Activated CD4-positive, alpha-beta T cell treated with anti-CD3 and anti-CD28 coated beads, Interleukin-2, amount 50 U/mL, for 24 hours (primary cell): ENCODE measurements around the gene CD69.

Experiments used
- DNase-seq, 2 donors: peaks; one replicate each; pipeline ENCODE4 v3.0.0-alpha.2; 2020; ENCODE audit warnings: low read depth in 1 of 2, low spot score in 1 of 2

The CD69 gene

DNA sequence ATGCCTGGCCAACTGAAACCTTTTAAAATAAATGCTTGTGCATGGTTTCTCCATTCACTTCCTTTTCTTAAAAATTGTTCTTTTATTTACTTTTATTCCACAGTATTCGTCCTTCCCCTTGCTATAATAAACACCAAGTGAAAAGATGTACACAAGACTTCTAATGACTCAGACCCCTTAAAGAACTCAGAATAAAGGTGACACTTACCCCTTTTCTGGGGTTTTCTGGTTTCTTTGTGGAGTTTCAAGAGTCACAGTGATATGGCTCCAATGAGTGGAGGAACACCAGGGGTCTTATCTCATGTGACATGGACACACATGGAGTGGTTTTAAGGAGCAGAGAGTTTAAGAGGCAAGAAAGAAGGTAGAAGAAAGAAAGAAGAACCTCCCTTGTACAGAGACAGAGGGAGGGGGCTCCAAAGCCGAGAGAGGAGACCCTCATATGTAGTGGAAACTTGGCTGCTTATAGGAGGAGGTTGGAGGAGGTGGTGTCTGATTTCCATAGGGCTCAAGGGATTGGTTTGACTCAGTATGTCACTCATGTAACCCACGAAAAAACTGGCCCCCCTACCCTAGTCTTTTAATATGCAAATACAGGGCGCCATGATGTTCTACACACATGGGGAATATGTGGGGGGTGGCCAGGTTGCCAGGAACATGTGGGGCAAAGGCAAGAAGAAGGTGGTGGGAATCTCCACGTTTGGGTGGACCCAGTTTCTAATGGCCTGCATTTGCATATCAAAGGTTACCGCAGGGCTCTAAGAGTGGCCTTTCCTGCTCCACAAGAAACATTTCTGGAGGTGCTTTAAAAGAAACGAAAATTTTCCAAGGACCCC is 22.1 kb upstream of the CD69 start:
- no peak for DNase-seq

DNA sequence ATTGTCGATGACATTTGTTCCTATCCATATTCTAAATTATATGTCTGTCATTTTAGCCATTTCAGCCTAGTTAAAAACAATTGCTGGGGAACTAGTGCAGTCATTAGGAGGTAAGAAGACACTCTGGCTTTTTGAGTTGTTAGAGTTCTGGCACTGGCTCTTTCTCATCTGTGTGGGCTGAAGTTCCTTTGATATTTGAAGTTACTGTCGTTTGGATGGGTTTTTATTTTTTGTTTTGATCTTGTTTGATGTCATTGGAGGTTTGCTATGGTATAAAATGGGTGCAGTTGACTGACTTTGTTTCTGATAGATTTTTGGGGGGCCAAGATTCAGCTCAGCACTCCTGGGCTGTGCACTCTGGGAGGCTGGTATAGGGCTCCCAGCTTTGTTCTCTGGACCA is 20.7 kb upstream of the CD69 start:
- no peak for DNase-seq

DNA sequence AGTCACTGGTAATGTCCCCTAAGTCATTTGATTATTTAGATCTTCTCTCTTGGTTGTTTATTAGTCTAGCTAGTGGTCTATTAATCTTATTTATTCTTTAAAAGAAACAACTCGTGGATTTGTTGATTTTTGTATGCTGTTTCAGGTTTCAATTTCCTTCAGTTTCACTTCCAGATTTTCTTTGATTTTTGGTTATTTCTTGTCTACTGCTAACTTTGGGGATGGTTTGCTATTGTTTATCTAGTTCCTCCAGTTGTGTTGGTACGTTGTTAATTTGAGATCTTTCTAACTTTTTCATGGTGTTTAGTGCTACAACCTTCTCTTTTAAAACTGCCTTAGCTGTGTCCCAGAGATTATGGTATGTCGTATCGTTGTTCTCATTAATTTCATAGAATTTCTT is 18.5 kb upstream of the CD69 start:
- no peak for DNase-seq

DNA sequence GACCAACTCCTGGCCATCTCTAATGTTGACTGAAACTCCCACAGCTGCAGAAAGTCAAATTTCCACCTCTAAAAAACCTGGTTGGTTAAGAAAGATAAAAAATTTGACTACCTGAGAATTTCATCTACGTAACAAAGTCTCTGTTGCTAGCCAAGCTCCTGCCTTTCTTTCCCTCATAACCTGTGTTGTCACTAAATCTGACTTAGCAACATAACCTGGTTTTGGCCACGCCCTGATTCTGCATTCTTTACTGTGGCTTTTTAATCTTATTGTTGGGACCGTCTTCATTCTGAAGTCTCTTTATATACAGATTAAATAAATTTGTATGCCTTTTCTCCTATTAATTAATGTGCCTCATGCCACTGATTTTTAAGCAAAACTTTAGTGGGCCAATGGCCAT is 16.1 kb upstream of the CD69 start:
- DNase-seq = no peak

DNA sequence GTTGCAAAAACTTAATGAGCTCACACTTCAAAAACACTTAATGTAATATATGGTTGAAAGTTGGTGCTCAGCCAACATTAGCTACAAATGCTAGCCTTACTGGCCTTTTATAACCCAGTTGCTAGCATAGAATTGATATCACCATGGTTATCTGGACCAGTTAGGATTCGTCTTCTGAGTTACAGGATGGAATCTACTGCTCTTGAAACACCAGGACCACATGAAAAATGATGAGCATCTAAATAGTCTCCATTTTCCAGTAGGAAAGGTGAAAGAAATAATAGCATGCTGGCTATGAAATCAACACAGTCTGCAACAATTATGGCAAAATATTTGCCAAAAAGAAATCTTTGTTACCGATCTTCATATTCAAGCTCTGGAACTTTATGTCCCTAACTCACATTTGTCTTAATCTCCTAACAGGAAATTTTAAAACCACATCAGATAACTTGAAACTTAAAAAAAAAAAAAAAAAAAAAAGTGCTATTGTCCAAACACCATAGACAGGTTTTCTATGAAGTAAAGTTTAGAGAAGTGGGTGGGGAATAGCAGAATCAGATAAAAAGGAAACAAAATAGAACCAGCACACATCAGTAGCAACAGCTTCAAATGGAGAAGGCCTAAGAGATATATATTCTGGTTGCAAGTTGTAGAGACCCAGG is 12.6 kb upstream of the CD69 start:
- no peak for DNase-seq

DNA sequence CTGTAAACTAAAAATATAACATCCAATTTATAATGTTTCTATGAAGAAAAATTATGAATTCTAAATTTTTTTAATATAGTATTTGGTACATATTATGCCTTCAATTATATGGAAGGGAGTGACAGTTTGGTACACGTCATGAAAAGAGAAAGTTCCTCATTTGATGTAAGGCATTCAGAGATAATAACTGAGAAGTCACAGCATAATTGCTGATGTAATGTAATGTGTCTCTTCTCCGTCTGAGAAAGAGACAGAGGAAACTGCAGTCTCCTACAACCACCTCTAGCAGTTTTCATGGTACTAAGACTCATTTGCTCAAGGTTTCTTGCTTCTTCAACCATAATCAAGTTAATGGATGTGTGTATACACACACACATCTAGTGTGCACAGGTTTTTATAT is 2.3 kb upstream of the CD69 start:
- DNase-seq = no peak

DNA sequence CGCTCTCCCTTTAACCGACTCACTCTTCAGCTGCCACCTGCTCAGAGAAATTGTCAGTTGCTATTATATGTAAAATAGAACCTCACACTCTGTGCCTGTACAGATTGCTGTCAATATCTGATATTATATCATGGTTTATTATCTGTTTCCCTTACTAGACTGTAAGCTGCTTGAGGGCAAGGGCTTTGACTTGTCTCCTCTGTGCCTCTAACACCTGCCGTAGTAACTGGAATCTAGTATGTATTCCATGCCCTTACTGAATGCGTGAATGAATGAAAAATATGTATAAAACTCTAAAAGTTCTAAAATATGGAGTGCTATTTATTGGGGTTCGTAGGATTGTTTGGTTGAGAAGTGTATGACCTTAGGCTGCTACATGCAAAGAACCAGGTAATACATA is 1.7 kb upstream of the CD69 start:
- no peak for DNase-seq

DNA sequence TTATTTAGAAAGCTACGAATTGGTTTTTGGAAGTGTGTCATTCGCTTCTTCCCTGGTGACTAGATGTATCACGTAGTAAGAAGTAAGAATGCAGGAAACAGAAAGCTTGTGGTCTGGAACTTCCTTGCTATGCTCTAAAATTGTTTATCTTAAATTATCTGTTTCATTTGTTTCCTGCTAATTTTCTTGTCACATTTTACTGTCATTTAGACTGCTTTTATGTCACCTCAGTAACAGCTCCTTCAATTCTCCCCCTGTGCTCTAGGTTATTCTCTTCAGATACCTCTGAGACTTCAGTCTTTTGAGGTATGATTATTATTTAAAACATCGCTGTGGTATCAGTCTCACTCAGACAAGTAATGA is 699 bp upstream of the CD69 start:
- no peak for DNase-seq

DNA sequence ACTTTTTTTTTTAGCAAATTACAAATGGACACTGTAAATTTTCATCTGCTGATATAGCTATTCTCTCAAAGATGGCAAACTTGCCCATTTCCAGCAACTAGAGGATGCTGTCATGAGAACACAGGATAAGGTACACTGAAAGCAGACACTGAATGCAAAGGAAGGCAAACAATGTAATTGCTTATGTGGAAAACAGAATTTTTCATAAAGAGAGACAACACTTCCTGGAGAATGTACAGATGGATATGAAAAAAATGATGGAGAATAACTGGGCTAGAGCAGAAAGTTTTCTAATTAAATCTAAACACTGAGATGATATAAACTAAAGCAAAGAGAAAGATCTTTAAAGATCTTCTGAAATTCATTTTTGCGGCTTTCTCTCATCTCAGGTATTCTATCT is 581 bp downstream of the CD69 start:
- no peak for DNase-seq

DNA sequence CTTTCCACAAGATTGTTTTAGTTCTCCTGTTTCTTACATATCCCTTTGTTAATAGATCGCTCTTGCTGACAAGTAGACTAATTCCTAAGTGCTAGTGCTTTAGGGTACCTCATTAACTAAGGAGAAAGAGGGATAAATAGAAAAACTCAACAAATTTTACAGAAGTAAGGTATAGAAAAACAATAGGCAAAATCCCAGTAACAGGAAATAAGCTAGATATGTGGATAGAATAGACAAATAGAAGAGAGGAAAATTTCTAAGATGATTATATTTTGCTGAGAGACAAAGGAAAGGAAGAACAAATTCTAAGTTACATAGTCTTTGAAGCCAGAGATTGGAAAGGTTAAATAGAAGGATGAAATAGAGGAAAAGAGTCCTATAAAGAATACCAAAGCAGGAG is 1.0 kb downstream of the CD69 start:
- DNase-seq = no peak

DNA sequence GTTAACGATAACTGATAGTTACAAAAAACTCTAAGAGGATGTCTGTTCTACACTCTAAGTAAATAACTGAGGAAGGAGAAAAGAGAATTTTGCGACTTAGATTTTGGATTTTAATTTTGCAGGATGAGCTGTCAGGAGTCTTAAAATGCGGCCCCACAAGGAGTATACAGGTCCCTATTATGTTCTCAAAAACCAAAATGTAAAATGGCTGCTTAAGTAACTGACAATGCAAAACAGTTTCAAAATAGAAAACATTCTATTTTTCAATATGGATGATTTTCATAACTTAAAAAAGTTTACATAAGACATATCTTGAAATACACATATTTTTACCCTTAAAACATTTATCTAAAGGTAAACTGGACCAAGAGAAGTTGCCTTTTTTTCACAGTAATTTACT is 2.6 kb downstream of the CD69 start:
- DNase-seq = no peak

DNA sequence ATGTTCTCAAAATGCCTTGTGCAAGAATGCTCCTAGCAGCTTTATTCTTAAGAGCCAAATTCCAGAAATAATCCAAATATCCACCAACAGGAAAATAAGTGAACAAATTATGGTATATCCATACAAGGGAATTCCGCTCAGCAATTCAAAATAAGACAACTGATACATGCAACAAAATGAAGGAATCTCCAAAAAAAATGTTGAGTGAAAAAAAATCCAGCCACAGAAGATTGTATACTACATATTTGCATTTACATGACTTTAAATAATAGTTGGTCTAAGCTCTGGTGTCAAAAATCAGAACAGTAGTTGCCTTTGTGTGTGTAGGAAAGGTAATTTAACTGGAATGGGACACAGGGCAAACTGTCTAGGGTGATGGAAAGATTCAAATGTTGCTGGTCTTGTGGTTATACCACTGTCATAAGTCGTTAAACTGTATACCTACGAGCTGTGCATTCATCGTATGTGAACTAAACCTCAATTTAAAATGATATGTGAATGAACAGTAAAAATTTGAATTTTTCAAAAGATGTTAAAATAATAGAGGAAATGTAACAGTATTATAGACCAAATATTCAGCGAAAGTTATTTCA is 3.2 kb downstream of the CD69 start:
- no peak for DNase-seq

DNA sequence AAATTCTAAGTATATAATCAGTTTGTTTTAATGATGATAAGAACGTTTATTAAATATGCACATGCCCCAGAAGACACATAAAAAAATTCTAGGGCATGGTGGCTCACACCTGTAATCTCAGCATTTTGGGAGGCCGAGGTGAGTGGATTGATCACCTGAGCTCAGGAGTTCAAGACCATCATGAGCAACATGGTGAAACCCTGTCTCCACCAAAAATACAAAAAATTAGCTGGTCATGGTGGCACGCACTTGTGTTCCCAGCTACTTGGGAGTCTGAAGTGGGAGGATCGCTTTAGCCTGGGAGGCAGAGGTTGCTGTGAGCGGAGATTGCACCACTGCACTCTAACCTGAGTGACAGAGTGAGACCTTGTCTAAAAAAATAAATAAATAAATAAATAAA is 4.0 kb downstream of the CD69 start:
- no peak for DNase-seq

DNA sequence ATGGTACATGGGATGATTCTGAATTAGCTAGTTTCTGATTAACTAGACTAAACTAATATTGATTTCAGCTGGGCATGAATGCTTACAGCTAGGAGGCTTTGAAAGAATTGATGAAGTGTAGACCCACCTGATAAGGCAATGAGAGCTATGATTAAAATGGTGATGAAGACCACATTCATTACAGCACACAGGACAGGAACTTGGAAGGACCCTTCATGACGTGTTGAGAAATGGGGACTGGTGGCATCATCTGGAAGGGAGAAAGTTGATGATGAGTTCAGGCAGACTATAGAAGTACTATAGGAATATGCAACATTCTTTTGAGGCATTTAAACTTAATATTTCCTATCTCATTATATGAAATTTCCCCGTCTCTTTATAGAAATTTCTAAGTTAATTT is 4.5 kb downstream of the CD69 start:
- no peak for DNase-seq

DNA sequence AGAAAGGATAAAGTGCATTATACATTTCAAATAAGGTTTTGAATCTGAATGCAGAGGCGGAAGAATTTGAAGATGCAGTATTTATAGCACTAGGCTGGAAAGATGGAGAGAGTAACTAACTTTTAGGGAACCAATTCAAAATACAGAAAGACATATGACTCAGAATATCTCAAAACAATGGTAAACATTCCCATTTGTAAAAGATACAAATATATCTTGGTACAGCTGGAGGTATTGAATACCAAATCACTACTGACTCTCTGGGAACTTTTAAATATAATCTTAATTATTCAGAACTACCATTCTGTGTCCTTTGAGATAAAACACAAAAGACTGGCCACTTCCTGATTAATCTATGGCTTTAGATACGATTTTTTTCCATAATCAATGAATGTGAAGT is 5.1 kb downstream of the CD69 start:
- no peak for DNase-seq

DNA sequence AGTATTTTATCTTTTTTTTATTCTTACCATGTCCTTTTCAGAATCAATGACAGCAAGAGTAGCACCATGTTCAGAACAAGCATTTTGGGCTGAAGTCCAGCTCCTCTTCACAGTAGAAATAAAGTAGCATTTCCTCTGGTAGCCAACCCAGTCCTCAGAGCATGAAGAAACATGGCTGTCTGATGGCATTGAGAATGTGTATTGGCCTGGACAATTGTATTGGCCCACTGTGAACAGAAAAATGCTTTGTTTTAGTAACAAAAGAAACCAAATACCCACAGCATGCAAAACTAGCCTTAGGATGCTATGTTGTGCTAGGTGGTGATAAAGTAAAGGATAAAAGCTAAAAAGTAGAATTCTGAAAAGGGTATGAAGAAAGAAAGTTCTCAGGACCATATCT is 5.7 kb downstream of the CD69 start:
- DNase-seq = no peak

DNA sequence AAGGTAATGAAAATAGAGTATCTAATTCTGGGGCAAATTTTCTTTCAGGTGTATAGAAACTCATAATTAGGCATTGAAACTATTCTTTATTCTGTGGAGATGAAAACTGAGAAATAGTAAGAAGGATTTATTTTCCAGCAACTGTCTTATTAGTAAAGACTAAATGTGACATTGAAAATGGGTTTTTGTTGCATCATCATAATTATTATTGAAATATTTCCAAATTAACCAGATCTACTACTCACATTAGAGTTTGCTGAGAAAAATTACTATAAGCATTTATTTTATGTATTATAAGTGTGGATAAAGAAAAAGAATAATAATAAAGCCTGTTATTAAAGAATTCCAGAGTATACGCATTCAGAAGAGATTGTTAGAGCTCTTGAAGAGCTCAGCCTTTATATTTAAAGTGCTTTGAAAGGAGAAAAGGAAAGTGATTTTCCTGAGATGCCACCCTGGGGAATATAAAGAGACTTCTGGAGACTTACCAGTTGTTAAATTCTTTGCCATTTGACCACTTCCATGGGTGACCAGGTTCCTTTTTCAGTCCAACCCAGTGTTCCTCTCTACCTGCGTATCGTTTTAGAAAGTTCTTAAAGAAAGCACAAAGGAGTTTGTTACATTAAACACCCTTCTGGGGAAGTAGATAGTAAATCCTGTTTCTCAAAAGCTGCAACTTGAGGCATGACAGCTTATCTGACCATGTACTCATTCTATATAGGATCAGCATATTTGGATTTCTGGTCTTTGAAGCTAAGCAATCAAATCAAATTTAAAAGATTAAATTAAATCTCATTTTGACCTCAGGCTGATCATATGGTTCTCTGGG is 6.4 kb downstream of the CD69 start:
- DNase-seq = no peak

DNA sequence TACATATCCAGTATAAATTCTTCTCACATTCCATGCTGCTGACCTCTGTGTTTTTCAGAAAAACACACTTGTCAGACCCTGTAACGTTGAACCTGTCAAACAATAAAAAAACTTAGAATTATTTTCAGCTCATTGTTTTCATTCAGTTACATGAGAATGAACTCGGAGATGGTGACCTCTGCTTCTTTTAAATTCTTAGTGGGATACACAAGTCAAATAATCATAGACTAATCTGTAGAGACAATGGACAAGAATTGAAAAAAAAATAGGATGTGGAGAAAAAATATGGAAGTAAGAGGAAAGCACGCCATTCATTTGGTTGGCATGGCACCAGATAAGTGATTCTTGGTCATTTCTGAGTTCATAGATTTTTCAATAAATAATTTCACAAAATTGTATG is 7.2 kb downstream of the CD69 start:
- no peak for DNase-seq

DNA sequence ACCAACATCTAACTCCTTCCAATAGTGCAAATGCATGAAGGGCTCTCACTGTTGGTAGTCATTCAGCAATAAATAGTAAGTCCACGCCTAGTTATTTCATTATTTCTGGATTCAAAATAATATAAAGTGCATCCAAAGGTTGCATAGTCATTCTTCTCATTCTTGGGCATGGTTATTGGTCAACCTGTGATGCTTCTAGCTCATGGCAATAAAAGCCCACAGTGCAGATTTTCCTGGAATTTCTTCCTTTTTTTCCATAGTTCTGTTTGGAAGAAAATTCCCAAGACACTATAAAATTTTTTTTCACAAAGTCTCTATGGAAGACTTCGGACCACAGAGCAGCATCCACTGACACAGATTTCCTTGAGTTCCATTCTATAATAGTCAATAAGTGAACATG is 7.6 kb downstream of the CD69 start:
- no peak for DNase-seq

DNA sequence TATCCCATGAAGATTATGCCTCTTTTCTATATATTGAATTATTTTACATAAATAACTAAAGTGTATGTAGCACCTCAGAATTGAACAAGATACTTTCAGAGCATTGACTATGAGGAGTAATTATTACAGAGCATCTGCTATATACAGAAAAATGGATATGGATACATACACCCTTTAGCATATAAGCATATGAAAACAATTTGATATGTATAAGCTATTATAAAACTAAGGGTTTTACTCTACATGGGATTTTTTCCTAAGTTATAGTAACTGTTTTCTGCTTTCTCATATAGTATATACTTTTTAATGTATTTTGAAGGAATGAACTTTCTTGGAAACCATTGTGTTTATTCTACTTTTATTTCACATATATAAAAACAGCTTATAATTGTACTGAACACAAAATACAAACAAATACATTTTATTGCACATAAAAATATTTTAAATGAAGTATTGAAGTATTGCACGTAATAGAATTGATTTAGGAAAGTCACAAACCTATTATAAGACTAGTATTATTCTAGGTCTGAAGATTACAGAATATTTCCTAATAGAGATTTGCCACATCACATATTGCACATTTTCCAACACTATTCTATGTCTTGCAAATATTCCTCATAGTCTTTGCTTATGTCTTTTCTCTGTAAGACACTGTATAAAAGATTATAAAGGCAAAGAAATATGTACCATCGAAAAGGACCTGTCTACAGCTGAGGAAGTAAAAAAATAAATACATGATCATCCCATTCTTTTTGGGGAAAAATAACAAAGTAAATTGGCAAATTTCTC is 8.4 kb downstream of the CD69 start:
- no peak for DNase-seq
